ENCODE measurements around the gene EGFLAM. TPM values are rescaled to one million over a fixed set of nuclear protein-coding genes. Genes with fewer than 3 reads are reported as not detected.

EGFLAM gene
- total and polyA plus RNA-seq, 2 donors (not counting 1 experiment from before 2014, with no cell fraction given): 0.33 to 20.0 TPM

- Histone ChIP-seq H3K27ac (ENCODE audit: insufficient read depth, low read length) (no peak overlapping the region), H3K27me3 (ENCODE audit: control insufficient read depth, insufficient read depth, low read length) (no peaks in the 10 kb centered on the region), H3K9ac (ENCODE audit: insufficient read depth, low read length) (no peak overlapping the region), H3K36me3 (ENCODE audit: control insufficient read depth, insufficient read depth, low read length) (no peaks in the 10 kb centered on the region), H3K79me2 (ENCODE audit: control insufficient read depth, insufficient read depth, low read length) (no peaks in the 10 kb centered on the region), H4K20me1 (ENCODE audit: control insufficient read depth, extremely low read depth, insufficient read depth, low read length) (no peaks in the 10 kb centered on the region), H3K4me1 (ENCODE audit: control insufficient read depth, extremely low read depth, insufficient read depth, low read length) (peaks cover 3% of the 10 kb centered on the region), H3K9me3 (ENCODE audit: control insufficient read depth, insufficient read depth, low read depth, low read length) (no peaks in the 10 kb centered on the region), H2AFZ (ENCODE audit: low read length) (no peak overlapping the region), H3K4me2 (ENCODE audit: extremely low read depth, insufficient read depth, low read length) (no peak overlapping the region), H3K4me3 (replicated peaks in 1 of 4; ENCODE audit: control extremely low read depth in 1 of 4, insufficient read depth in 1 of 4, low read depth in 3 of 4, low read length in 4 of 4) (no peak overlapping the region)
- TF ChIP-seq, protein P1, sequence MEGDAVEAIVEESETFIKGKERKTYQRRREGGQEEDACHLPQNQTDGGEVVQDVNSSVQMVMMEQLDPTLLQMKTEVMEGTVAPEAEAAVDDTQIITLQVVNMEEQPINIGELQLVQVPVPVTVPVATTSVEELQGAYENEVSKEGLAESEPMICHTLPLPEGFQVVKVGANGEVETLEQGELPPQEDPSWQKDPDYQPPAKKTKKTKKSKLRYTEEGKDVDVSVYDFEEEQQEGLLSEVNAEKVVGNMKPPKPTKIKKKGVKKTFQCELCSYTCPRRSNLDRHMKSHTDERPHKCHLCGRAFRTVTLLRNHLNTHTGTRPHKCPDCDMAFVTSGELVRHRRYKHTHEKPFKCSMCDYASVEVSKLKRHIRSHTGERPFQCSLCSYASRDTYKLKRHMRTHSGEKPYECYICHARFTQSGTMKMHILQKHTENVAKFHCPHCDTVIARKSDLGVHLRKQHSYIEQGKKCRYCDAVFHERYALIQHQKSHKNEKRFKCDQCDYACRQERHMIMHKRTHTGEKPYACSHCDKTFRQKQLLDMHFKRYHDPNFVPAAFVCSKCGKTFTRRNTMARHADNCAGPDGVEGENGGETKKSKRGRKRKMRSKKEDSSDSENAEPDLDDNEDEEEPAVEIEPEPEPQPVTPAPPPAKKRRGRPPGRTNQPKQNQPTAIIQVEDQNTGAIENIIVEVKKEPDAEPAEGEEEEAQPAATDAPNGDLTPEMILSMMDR (conservative IDR thresholded peaks at IDR 0.05 in 1 of 2, IDR thresholded peaks at IDR 0.05 in 1 of 2; ENCODE audit: low read depth in 1 of 2, low read length in 2 of 2): peak; percentile 96 to 99
- no peak for TF ChIP-seq EZH2 (IDR thresholded peaks at IDR 0.05; ENCODE audit: low read length, missing control alignments)
- DNase-seq (ENCODE audit: low read depth in 2 of 2): peak; percentile 85 to 94
Measured at GRCh38 chr5:38441453-38442246, 183.3 kb downstream of the EGFLAM start.

DNA sequence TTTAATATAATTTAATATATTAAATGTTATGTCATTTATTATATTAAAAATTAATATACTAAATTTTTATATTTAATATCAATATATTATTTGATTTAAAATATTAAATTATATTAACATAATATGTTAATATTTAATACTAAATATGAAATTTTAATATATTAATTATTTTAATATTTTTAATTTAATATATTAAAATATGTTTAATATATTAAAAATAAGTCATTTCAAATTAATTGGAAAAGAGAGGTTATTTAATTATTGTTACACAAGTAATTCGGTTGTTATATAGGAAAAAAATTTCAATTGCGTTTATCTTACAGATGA lies 183.9 kb downstream of the EGFLAM start:
- H4K20me1 ChIP-seq (ENCODE audit: control insufficient read depth, extremely low read depth, insufficient read depth, low read length): no peaks in the 10 kb centered on the region
- H3K27ac ChIP-seq (ENCODE audit: insufficient read depth, low read length): no peak overlapping the region
- H3K79me2 ChIP-seq (ENCODE audit: control insufficient read depth, insufficient read depth, low read length): no peaks in the 10 kb centered on the region
- TF ChIP-seq, protein P1 (conservative IDR thresholded peaks at IDR 0.05 in 1 of 2, IDR thresholded peaks at IDR 0.05 in 1 of 2; ENCODE audit: low read depth in 1 of 2, low read length in 2 of 2): no peak
- no peak for TF ChIP-seq EZH2 (IDR thresholded peaks at IDR 0.05; ENCODE audit: low read length, missing control alignments)
- H3K9me3 ChIP-seq (ENCODE audit: control insufficient read depth, insufficient read depth, low read depth, low read length): no peaks in the 10 kb centered on the region
- no peaks in the 10 kb centered on the region for H3K4me1 ChIP-seq (ENCODE audit: control insufficient read depth, extremely low read depth, insufficient read depth, low read length)
- H3K4me3 ChIP-seq (replicated peaks in 1 of 4; ENCODE audit: control extremely low read depth in 1 of 4, insufficient read depth in 1 of 4, low read depth in 3 of 4, low read length in 4 of 4): no peak overlapping the region
- H3K4me2 ChIP-seq (ENCODE audit: extremely low read depth, insufficient read depth, low read length): no peak overlapping the region
- DNase-seq (ENCODE audit: low read depth in 2 of 2): no peak
- H3K36me3 ChIP-seq (ENCODE audit: control insufficient read depth, insufficient read depth, low read length): no peaks in the 10 kb centered on the region
- H2AFZ ChIP-seq (ENCODE audit: low read length): no peak overlapping the region
- H3K9ac ChIP-seq (ENCODE audit: insufficient read depth, low read length): no peak overlapping the region
- no peaks in the 10 kb centered on the region for H3K27me3 ChIP-seq (ENCODE audit: control insufficient read depth, insufficient read depth, low read length)

DNA sequence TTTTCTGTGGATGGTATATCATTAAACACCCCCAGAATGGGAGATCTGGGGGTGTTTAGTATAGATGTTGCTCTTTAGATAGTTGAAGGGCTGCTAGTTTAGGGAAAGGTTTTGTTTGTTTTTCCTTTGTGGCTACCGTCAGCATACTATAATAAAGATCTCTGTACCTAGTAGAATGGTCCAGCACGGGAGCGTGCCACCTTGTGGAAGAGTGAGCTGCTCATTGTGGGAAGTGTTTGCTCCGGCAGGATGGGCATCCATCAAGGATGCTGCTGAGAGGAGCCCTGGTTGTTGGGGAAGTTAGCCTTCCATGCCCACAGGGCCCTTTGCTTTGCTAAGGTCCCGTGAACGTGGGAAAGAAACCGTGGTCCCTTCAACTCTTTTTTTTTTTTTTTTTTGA lies 185.0 kb downstream of the EGFLAM start:
- no peaks in the 10 kb centered on the region for H3K79me2 ChIP-seq (ENCODE audit: control insufficient read depth, insufficient read depth, low read length)
- H3K4me2 ChIP-seq (ENCODE audit: extremely low read depth, insufficient read depth, low read length): no peak overlapping the region
- no peak overlapping the region for H2AFZ ChIP-seq (ENCODE audit: low read length)
- no peaks in the 10 kb centered on the region for H3K4me1 ChIP-seq (ENCODE audit: control insufficient read depth, extremely low read depth, insufficient read depth, low read length)
- no peaks in the 10 kb centered on the region for H4K20me1 ChIP-seq (ENCODE audit: control insufficient read depth, extremely low read depth, insufficient read depth, low read length)
- no peaks in the 10 kb centered on the region for H3K9me3 ChIP-seq (ENCODE audit: control insufficient read depth, insufficient read depth, low read depth, low read length)
- no peaks in the 10 kb centered on the region for H3K36me3 ChIP-seq (ENCODE audit: control insufficient read depth, insufficient read depth, low read length)
- TF ChIP-seq, protein P1 (conservative IDR thresholded peaks at IDR 0.05 in 1 of 2, IDR thresholded peaks at IDR 0.05 in 1 of 2; ENCODE audit: low read depth in 1 of 2, low read length in 2 of 2): no peak
- no peak for TF ChIP-seq EZH2 (IDR thresholded peaks at IDR 0.05; ENCODE audit: low read length, missing control alignments)
- no peaks in the 10 kb centered on the region for H3K27me3 ChIP-seq (ENCODE audit: control insufficient read depth, insufficient read depth, low read length)
- no peak overlapping the region for H3K9ac ChIP-seq (ENCODE audit: insufficient read depth, low read length)
- H3K27ac ChIP-seq (ENCODE audit: insufficient read depth, low read length): no peak overlapping the region
- H3K4me3 ChIP-seq (replicated peaks in 1 of 4; ENCODE audit: control extremely low read depth in 1 of 4, insufficient read depth in 1 of 4, low read depth in 3 of 4, low read length in 4 of 4): no peak overlapping the region
- DNase-seq (ENCODE audit: low read depth in 2 of 2): no peak

Measured in fibroblast of lung (primary cell).